PC-3 (cell line): ENCODE measurements around the gene ADAMTS13.

Source experiments
- EZH2 ChIP-seq: fragments of 300-600 bp; sonication (generic); IDR thresholded peaks from one replicate; pipeline ENCODE4 v1.6.1; 2017; ENCODE audit warnings: antibody characterized with exemption, mild to moderate bottlenecking, low read length; ENCODE audit not compliant: unreplicated experiment
- TF ChIP-seq, protein P1 (sequence below): fragments of 300-600 bp; sonication (generic); conservative IDR thresholded peaks from 2 replicates; pipeline ENCODE4 v1.5.1; 2017; ENCODE audit warnings: antibody characterized with exemption, low read depth, mild to moderate bottlenecking, low read length

DNA sequence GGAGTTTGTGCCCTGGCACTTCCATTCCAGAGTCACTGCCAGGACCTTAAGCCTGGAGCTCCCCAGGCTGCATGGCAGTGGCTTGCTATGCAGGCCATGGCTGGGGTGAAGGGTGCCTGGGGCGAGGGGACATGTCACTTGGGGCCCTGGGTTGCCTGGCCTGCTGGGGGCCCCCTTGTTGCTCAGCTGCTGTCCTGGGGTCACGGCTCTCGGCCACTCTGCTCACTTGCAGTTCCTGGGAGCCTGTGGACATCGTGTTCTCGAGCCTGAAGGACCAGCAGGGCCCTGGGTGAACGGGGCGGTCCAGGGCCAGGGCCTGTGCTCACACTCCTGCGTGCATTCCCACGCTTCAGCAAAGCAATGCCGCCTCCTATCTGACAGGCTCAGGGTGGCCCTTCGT, 71.3 kb downstream of the ADAMTS13 start:
- TF ChIP-seq, protein P1, sequence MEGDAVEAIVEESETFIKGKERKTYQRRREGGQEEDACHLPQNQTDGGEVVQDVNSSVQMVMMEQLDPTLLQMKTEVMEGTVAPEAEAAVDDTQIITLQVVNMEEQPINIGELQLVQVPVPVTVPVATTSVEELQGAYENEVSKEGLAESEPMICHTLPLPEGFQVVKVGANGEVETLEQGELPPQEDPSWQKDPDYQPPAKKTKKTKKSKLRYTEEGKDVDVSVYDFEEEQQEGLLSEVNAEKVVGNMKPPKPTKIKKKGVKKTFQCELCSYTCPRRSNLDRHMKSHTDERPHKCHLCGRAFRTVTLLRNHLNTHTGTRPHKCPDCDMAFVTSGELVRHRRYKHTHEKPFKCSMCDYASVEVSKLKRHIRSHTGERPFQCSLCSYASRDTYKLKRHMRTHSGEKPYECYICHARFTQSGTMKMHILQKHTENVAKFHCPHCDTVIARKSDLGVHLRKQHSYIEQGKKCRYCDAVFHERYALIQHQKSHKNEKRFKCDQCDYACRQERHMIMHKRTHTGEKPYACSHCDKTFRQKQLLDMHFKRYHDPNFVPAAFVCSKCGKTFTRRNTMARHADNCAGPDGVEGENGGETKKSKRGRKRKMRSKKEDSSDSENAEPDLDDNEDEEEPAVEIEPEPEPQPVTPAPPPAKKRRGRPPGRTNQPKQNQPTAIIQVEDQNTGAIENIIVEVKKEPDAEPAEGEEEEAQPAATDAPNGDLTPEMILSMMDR, result no peak
- no peak for TF ChIP-seq EZH2
